GM15510 (cell line): ENCODE results near the gene SGSH.

ENCODE experiments used
- POLR2A ChIP-seq: IDR thresholded peaks from 3 replicates; pipeline ENCODE4 v1.6.1; 2011; ENCODE audit warnings: borderline replicate concordance; ENCODE audit not compliant: insufficient read length; ENCODE audit errors: extremely low read depth

The SGSH gene

GRCh38 chr17:80243526-80244433, 23.6 kb upstream of the SGSH start:
- no peak for TF ChIP-seq POLR2A

GRCh38 chr17:80242505-80242904, 22.4 kb upstream of the SGSH start:
- no peak for TF ChIP-seq POLR2A

GRCh38 chr17:80237386-80237785, 17.3 kb upstream of the SGSH start:
- TF ChIP-seq POLR2A, result no peak

GRCh38 chr17:80236911-80237310, 16.8 kb upstream of the SGSH start:
- TF ChIP-seq POLR2A, result no peak

GRCh38 chr17:80233202-80233601, 13.1 kb upstream of the SGSH start:
- TF ChIP-seq POLR2A, result no peak

GRCh38 chr17:80232438-80232837, 12.3 kb upstream of the SGSH start:
- TF ChIP-seq POLR2A, result no peak

- no peak for TF ChIP-seq POLR2A
Observed at GRCh38 chr17:80229011-80229410, 8.9 kb upstream of the SGSH start.

GRCh38 chr17:80228477-80228876, 8.3 kb upstream of the SGSH start:
- TF ChIP-seq POLR2A, result no peak

- TF ChIP-seq POLR2A, result no peak
Observed at GRCh38 chr17:80227666-80228065, 7.5 kb upstream of the SGSH start.

- no peak for TF ChIP-seq POLR2A
Observed at GRCh38 chr17:80227156-80227555, 7.0 kb upstream of the SGSH start.

- TF ChIP-seq POLR2A, result no peak
Observed at GRCh38 chr17:80225230-80225629, 5.1 kb upstream of the SGSH start.

- no peak for TF ChIP-seq POLR2A
Observed at GRCh38 chr17:80224683-80225082, 4.5 kb upstream of the SGSH start.

GRCh38 chr17:80223838-80224497, 3.8 kb upstream of the SGSH start:
- no peak for TF ChIP-seq POLR2A

GRCh38 chr17:80223142-80223815, 3.1 kb upstream of the SGSH start:
- TF ChIP-seq POLR2A, result no peak
